Body of pancreas (tissue), 4 donors: ENCODE data around the gene FBN1. TPM values are rescaled to one million over a fixed set of nuclear protein-coding genes. Genes with fewer than 3 reads are reported as not detected.

ENCODE experiments used
- ATAC-seq: fragments of 150-250 bp; one replicate; pipeline ENCODE4 v1.9.1; 2016
- DNase-seq, 4 donors: peaks; one replicate each; pipeline ENCODE4 v3.0.0-alpha.2; 2019
- H3K27ac ChIP-seq, 4 donors: fragments of 200-600 bp; sonication (generic); 1 replicate in 3 of 4; 2 replicates in 1 of 4; pipeline versions ENCODE4 v1.5.1 to v1.6.1; 2016 to 2019; ENCODE audit warnings: mild to moderate bottlenecking in 1 of 4, mixed read lengths in 1 of 4, moderate library complexity in 1 of 4
- H3K27me3 ChIP-seq, 2 donors: fragments of 200-600 bp; sonication (generic); one replicate each; pipeline ENCODE4 v1.6.0; 2016; ENCODE audit warnings: mild to moderate bottlenecking in 1 of 2
- H3K36me3 ChIP-seq, 2 donors: fragments of 200-600 bp; sonication (generic); replicated peaks in 1 of 2; 2 replicates each; pipeline ENCODE4 v1.5.1; 2016; ENCODE audit warnings: low read depth in 2 of 2; ENCODE audit not compliant: insufficient read depth in 1 of 2
- H3K4me1 ChIP-seq: fragments of 200-600 bp; sonication (generic); one replicate; pipeline ENCODE4 v1.6.0; 2016
- H3K4me3 ChIP-seq, 2 donors: fragments of 200-600 bp; sonication (generic); 1 replicate in 1 of 2; 2 replicates in 1 of 2; pipeline ENCODE4 v1.5.1; 2016 to 2019
- H3K9me3 ChIP-seq, 3 donors: fragments of 200-600 bp; sonication (generic); 1 replicate in 2 of 3; 2 replicates in 1 of 3; pipeline ENCODE4 v1.5.1; 2016
- POLR2A ChIP-seq, 3 donors: fragments of 450-650 bp; IDR thresholded peaks; one replicate each; pipeline ENCODE4 v1.6.1; 2016; ENCODE audit warnings: antibody characterized with exemption in 3 of 3, mild to moderate bottlenecking in 2 of 3
- WGBS, 2 donors: methylation state at CpG; one replicate each; pipeline ENCODE4 v1.1.5; 2017; 5-methylcytosine and 5-hydroxymethylcytosine counted together
- intact Hi-C: fragments of 100-400 bp; cut with DNase I; formaldehyde crosslinking; loops from one replicate; pipeline ENCODE4 v1.15.1; 2023
- total RNA-seq, 2 donors: library from RNA; depleted of rRNA; stranded (reverse); fragments of >200 nt; gene quantifications; one replicate each; pipeline ENCODE4 v1.1.0, GENCODE V29; 2016
- TF ChIP-seq, protein P1 (sequence below), 7 experiments: fragments of 450-650 bp in 4 of 7; fragments of 200-600 bp in 3 of 7; sonication (generic) in 3 of 7; IDR thresholded peaks; one replicate each; pipeline ENCODE4 v1.5.1; 2016 to 2019; ENCODE audit warnings: antibody characterized with exemption in 7 of 7

FBN1 gene
- total RNA-seq, 2 donors from 2014 or later: 12.7 to 51.1 TPM

GRCh38 chr15:48385031-48385830 lies 260.3 kb downstream of the FBN1 start:
- DNase-seq: no peak
- H3K36me3 ChIP-seq: no peaks in the 10 kb centered on the region
- intact Hi-C loops: no loop called here
- 70 to 76% methylated on average over 4 of the region's 4 CpGs for WGBS, 2 donors
- no peaks in the 10 kb centered on the region for H3K4me1 ChIP-seq
- H3K9me3 ChIP-seq: no peaks in the 10 kb centered on the region
- H3K27me3 ChIP-seq: no peaks in the 10 kb centered on the region
- H3K4me3 ChIP-seq: no peak overlapping the region
- TF ChIP-seq, protein P1, sequence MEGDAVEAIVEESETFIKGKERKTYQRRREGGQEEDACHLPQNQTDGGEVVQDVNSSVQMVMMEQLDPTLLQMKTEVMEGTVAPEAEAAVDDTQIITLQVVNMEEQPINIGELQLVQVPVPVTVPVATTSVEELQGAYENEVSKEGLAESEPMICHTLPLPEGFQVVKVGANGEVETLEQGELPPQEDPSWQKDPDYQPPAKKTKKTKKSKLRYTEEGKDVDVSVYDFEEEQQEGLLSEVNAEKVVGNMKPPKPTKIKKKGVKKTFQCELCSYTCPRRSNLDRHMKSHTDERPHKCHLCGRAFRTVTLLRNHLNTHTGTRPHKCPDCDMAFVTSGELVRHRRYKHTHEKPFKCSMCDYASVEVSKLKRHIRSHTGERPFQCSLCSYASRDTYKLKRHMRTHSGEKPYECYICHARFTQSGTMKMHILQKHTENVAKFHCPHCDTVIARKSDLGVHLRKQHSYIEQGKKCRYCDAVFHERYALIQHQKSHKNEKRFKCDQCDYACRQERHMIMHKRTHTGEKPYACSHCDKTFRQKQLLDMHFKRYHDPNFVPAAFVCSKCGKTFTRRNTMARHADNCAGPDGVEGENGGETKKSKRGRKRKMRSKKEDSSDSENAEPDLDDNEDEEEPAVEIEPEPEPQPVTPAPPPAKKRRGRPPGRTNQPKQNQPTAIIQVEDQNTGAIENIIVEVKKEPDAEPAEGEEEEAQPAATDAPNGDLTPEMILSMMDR (IDR thresholded peaks at IDR 0.05): no peak
- TF ChIP-seq POLR2A (IDR thresholded peaks at IDR 0.05): no peak
- ATAC-seq: no peak
- H3K27ac ChIP-seq: no peak overlapping the region

- no peaks in the 10 kb centered on the region for H3K9me3 ChIP-seq
- H3K27ac ChIP-seq: no peak overlapping the region
- intact Hi-C loops: no loop called here
- no peaks in the 10 kb centered on the region for H3K27me3 ChIP-seq
- DNase-seq: no peak
- H3K4me3 ChIP-seq: no peak overlapping the region
- TF ChIP-seq, protein P1 (IDR thresholded peaks at IDR 0.05): no peak
- TF ChIP-seq POLR2A (IDR thresholded peaks at IDR 0.05): no peak
- no peaks in the 10 kb centered on the region for H3K36me3 ChIP-seq
- H3K4me1 ChIP-seq: no peaks in the 10 kb centered on the region
- WGBS, 2 donors: 86 to 92% methylated on average over 3 of the region's 3 CpGs
- no peak for ATAC-seq
These were observed 260.9 kb downstream of the FBN1 start for GRCh38 chr15:48384616-48385015.

DNA sequence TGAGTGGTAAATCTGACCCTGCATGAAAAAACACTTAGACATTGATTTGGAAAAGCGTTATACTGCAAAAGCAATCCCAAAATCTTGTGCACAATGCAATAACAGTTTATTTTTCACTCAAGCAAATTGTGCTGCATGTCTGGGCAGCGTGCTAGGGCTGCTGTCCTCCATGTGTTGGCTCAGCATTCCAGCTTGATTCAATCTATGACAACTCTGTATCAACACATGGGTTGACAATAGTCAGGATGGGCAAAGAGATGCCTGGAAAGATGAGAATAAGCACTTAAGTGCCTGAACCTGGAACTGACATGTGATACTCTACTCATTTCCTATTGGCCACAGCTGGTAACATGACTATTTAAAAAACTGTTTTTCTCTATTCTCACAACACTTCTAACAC lies 262.5 kb downstream of the FBN1 start:
- WGBS, 2 donors: 75 to 79% methylated on average over 2 of the region's 2 CpGs
- no peak overlapping the region for H3K27ac ChIP-seq
- no peak for DNase-seq
- no peaks in the 10 kb centered on the region for H3K36me3 ChIP-seq
- intact Hi-C loops: no loop called here
- H3K9me3 ChIP-seq: no peaks in the 10 kb centered on the region
- ATAC-seq: no peak
- H3K27me3 ChIP-seq: no peaks in the 10 kb centered on the region
- no peaks in the 10 kb centered on the region for H3K4me1 ChIP-seq
- TF ChIP-seq, protein P1 (IDR thresholded peaks at IDR 0.05): no peak
- TF ChIP-seq POLR2A (IDR thresholded peaks at IDR 0.05): no peak
- H3K4me3 ChIP-seq: no peak overlapping the region

DNA sequence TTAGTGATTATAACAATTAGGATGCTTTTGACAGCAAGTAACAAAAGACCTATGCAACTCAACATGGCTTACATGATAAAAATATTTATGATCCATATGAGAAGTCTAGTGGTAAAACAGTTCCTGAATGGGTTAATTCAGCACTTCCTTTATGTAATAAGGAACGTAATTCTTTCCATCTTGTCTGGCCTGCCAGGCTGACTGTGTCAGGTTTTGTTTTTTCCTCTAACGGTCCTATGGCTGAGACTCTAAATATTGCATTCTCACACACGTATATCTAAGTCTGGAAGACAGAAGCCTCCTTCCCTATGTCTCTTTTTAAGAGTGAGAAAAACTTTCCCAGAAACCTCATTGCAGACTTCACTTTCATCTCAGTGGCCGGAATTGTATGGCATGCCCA lies 263.6 kb downstream of the FBN1 start:
- no peak overlapping the region for H3K4me3 ChIP-seq
- no peaks in the 10 kb centered on the region for H3K9me3 ChIP-seq
- intact Hi-C loops: no loop called here
- DNase-seq (no peak), ATAC-seq (no peak)
- no peaks in the 10 kb centered on the region for H3K27me3 ChIP-seq
- H3K27ac ChIP-seq: no peak overlapping the region
- no peaks in the 10 kb centered on the region for H3K4me1 ChIP-seq
- TF ChIP-seq, protein P1 (IDR thresholded peaks at IDR 0.05): no peak
- no peak for TF ChIP-seq POLR2A (IDR thresholded peaks at IDR 0.05)
- H3K36me3 ChIP-seq: no peaks in the 10 kb centered on the region
- 40 to 52% methylated on average over 4 of the region's 4 CpGs for WGBS, 2 donors

GRCh38 chr15:48380198-48380597 lies 265.3 kb downstream of the FBN1 start:
- Histone ChIP-seq H3K9me3 (no peaks in the 10 kb centered on the region), H3K27ac (no peak overlapping the region), H3K4me1 (no peaks in the 10 kb centered on the region), H3K4me3 (no peak overlapping the region), H3K36me3 (no peaks in the 10 kb centered on the region), H3K27me3 (no peaks in the 10 kb centered on the region)
- DNase-seq (no peak), ATAC-seq (no peak)
- WGBS, 2 donors: 54 to 71% methylated on average over 4 of the region's 4 CpGs
- no peak for TF ChIP-seq POLR2A (IDR thresholded peaks at IDR 0.05)
- TF ChIP-seq, protein P1 (IDR thresholded peaks at IDR 0.05): no peak
- intact Hi-C loops: no loop called here
